HS-5 (cell line): ENCODE measurements around the gene ACOXL.

Source experiments
- DNase-seq: peaks from one replicate; pipeline ENCODE4 v3.0.0-alpha.2; 2012; ENCODE audit warnings: low read depth

ACOXL gene

DNA sequence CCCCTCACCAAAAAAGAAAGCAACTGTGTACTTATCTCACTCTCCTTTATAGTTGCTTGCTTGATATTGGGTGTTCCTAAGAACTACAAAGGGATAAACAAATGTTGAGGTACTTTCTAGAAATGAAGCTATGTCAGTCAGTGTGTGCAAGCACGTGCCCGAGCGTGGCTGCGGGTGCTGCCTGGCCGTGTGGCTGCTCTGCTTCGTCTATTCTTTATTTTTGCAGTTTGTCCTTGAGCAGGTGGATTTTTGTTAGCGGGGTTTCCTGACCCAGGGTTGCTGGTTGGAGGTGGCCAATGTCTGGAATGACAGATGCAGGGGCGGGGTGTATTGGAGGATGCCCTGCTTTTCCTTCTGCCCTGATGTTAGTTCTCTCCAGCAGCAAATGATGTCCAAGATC is 62.6 kb downstream of the ACOXL start:
- no peak for DNase-seq

DNA sequence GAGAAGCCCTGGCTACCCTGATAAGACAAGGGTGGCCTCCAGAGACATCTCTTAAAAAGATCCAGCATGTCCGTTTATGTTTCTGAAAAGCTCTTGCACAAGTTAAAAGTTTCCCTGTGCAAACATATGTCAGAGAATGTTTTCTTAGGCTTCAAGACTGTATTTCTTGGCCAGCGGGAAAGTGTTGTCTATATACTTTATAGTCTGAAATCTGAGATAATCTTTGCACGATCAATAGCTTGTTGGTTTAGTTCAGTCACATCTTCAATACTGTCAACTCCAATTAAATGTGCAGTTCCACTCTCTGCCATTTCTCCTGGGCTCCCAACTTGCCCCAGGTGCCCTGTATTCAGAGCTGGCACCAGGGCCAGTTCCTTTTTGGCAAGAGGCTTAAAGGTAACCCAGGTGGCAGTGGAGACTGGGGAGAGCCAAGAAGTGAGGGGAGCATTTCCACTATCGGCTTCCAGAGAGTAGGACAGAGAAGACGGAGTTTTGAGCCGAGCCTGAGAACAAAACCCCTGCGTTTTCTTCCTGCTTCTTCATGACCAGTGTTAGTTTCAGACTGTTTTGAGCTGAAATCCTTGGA is 64.4 kb downstream of the ACOXL start:
- no peak for DNase-seq

- DNase-seq = no peak
Measured at GRCh38 chr2:110799376-110799775, 67.0 kb downstream of the ACOXL start.

- DNase-seq = no peak
Measured at GRCh38 chr2:110800611-110801402, 68.4 kb downstream of the ACOXL start.

DNA sequence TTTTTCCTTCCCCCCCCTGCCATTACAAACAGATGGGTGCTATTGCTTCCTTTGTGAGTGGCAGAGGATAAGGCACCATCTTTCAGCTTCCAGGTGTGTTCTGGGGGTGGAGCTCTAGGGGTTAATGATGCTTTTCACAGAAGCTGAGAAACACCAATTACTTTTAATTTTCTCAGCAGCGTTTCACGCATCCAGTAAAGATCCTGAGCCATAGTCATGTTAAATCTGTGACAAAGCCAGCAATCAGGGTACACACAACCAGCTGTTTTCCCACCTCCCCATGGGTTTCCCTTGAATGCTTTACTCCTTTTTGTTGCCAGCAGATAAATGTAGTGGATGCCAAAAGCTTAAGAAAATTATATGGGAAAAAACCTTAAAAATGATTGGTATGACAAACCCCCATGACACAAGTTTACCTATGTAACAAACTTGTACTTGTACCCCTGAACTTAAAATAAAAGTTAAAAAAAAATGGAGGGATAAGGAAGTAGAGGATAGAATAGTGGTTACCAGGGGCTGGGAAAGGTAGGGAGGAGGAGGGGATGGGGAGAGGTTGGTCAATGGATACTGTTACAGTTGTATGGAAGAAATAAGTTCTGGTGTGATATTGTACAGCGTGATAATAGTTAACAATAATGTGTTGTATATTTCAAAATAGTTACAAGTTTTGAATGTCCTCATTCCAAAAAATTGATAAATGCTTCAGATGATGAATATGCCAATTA is 70.0 kb downstream of the ACOXL start:
- no peak for DNase-seq

DNA sequence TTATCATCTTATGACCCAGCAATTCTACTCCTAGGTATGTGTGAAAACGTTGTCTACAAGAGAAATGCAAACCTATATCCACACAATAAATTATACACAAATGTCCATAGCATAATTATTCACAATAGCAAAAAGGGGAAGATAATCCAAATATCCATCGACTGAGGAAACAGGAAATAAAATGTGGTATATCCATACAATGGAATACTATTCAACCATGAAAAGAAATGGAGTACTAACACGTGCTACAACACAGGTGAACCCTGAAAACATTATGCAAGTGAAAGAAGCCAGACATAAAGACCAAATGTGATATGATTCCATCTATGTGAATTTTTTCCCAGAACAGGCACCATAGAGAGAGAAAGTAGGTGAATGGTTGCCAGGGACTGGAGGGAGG is 72.1 kb downstream of the ACOXL start:
- DNase-seq = no peak

- no peak for DNase-seq
Measured at GRCh38 chr2:110804915-110805314, 72.5 kb downstream of the ACOXL start.

DNA sequence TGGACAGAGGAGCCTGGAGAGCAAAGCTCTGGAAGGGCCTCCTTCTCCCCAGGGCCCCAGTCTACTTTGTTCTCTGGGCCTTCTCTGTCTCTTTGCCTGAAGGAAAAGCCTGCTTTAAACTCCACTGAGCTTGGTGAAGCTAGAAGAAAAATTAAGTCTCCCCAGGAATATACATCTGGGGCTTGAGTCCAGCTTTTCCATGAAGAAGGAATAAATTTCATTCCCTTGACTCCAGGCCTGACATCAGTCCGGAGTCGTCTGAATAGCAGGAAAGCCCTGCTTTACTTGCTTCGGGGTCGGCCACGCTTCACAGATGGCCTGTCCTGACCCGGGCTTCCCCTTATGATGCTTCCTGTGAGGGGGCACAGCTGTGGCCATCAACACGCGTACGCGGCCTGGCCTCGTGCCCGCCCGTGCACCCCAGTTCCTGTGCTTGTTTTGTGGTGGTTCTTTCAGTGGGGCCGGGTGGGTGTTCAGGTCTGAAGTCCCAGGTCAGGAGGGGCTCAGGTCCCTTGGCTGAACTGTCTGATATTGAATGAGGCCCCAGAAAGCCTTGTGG is 73.6 kb downstream of the ACOXL start:
- DNase-seq = no peak

- peak; percentile 11 for DNase-seq
Measured at GRCh38 chr2:110807522-110807921, 75.1 kb downstream of the ACOXL start.

GRCh38 chr2:110810404-110810803 is 78.0 kb downstream of the ACOXL start:
- no peak for DNase-seq

DNA sequence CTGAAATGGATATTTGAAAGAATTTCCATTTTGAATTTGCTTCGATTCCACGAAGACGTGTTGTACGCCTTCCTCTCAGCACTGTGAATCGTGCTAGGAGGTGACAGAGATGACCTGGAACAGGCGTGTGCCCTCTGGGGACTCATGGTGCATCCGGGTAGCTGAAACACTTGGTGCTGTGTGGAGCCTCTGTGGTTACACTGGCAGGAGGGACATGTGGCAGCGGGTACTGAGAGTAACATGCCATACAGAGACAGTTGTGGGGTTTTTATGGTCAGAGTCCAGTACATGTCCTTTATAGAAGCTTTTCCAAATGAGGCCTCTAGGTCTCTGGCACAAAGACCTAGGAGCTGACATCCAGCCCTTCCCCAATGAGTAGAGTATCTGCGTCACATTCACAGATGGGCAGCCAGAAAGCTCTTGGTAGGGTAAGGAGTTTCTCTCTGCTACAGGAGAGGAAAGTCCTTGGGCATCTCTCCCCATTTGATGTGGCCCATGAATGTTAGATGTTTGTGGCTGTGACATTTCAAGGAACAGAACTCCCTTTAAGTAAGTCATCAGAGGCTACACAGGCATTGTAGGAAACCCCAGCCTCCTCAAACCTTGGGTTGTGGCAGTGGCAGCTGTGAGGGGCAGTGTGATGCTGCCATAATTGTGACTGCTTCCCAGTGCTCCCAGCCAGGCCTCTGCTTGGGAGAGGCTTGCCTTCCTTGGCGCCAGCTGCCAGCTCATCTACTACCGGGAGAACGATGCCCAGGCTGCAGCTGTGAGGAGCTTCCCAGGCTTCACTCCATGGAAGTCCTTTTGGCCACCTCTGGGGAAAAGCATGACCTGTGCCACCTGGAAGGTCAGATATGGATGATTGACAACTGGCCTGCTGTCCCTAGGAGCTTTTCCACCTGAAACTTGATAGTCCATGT is 80.6 kb downstream of the ACOXL start:
- no peak for DNase-seq

DNA sequence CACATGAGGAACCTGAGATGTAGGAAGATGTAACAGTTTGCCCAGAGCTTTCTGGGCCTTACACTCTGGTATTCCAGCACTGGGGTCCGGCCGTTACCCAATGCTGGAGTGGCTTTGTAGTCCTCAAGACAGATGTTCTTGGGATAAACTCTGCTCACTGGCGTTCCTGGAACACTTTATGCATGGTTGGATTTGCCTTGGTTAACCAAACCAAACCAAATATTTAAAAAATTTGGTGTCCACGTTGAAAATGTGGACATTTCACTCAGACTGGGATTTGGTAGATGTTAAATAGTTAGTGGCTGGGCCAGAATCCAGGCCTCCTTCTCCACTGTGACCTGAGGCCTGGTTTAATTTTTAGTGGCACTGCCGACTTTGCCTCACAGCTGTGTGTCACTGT is 81.5 kb downstream of the ACOXL start:
- DNase-seq = no peak

DNA sequence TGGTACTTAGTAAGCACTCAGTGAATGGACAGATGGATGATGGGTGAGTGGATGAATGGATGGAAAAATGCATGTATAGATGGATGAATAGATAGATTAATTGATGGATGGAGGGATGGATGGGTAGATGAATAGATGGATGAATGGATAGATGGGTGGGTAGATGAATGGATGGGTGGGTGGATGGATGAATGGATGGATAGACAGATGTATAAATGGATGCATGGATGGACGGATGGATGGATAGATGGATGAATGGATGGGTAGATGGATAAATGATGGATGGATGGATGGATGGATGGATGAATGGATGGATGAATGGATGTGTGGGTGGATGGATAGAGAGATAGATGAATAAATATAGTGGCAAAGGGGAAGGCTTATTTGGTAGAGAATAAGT is 83.6 kb downstream of the ACOXL start:
- DNase-seq = no peak

GRCh38 chr2:110816404-110817365 is 84.3 kb downstream of the ACOXL start:
- DNase-seq = no peak

GRCh38 chr2:110818767-110819481 is 86.6 kb downstream of the ACOXL start:
- DNase-seq = no peak

GRCh38 chr2:110819711-110820110 is 87.3 kb downstream of the ACOXL start:
- no peak for DNase-seq

- no peak for DNase-seq
Measured at GRCh38 chr2:110820128-110820527, 87.8 kb downstream of the ACOXL start.

DNA sequence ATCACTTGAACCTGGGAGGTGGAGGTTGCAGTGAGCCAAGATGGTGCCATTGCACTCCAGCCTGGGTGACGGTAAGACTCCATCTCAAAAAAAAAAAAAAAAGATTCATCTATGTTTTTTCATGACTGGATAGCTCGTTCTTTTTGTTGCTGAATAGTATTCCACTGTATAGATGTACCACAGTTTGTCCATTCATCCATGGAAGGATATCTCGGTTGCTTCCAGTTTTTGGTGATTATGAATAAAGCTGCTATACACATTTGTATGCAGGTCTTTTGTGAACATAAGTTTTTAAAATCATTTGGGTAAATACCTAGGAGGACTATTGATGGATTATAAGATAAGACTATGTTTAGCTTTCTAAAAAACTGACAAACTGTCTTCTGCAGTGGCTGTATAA is 90.8 kb downstream of the ACOXL start:
- no peak for DNase-seq

DNA sequence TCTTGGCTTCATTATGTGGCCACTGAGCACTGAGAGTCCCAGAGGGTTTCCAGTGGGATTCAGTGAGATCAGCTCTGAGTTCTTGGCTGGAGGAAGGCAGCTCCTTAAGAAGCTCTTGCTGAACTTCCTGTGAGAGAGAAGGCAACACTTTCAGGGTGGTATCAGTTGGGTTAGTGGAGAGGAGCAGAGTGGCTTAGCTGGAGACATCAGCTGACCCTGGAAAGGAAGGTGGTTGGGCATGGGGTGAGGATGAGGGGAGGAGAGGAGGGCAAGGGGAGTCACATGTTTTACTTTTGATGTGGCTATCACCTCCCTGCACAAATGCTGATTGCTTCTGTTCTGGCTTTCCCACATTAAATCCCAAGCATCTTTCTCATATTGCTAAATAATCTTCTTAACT is 95.1 kb downstream of the ACOXL start:
- DNase-seq = no peak

- DNase-seq = no peak
Measured at GRCh38 chr2:110828330-110828729, 96.0 kb downstream of the ACOXL start.
